Naive thymus-derived CD4-positive, alpha-beta T cell (primary cell): ENCODE results near the gene IQCK. TPM values are rescaled to one million over a fixed set of nuclear protein-coding genes. Genes with fewer than 3 reads are reported as not detected.

ENCODE experiments used
- ATAC-seq: fragments of 150-1000 bp; cut with Tn5 transposase; 2 replicates; pipeline ENCODE4 v1.10.0; 2021; ENCODE audit warnings: mild to moderate bottlenecking, moderate library complexity
- CTCF ChIA-PET: fragments of 350-600 bp; sonication (Branson Sonifier 250); formaldehyde crosslinking; loops from one replicate; lab custom pipeline; 2021; ENCODE audit warnings: antibody characterized with exemption; lab: Charles Lee
- POLR2A ChIA-PET: fragments of 350-600 bp; sonication (Branson Sonifier 250); formaldehyde crosslinking; loops from one replicate; lab custom pipeline; 2021; ENCODE audit warnings: antibody characterized with exemption, inconsistent platforms; lab: Charles Lee
- DNase-seq, 9 donors: peaks; one replicate each; pipeline versions ENCODE4 v3.0.0 to v3.0.0-alpha.2; 2020 to 2022; ENCODE audit warnings: mixed read lengths in 1 of 9
- H3K27ac ChIP-seq: one replicate; pipeline ENCODE4 v1.7.0; 2013; ENCODE audit warnings: mild to moderate bottlenecking, low read depth, low read length, moderate library complexity
- H3K27me3 ChIP-seq, 2 donors: one replicate each; pipeline ENCODE4 v1.7.0; 2013; ENCODE audit warnings: low read length in 2 of 2, mild to moderate bottlenecking in 2 of 2, moderate library complexity in 2 of 2; ENCODE audit not compliant: control insufficient read depth in 2 of 2, insufficient read depth in 2 of 2
- H3K36me3 ChIP-seq, 3 experiments: 1 replicate in 2 of 3; 2 replicates in 1 of 3; pipeline ENCODE4 v1.7.0; 2013; ENCODE audit warnings: low read length in 3 of 3, mild to moderate bottlenecking in 3 of 3, moderate library complexity in 1 of 3; ENCODE audit not compliant: insufficient read depth in 3 of 3, control insufficient read depth in 2 of 3
- H3K4me1 ChIP-seq, 2 donors: one replicate each; pipeline ENCODE4 v1.7.0; 2013; ENCODE audit warnings: low read length in 2 of 2, mild to moderate bottlenecking in 2 of 2, moderate library complexity in 1 of 2; ENCODE audit not compliant: control insufficient read depth in 2 of 2, insufficient read depth in 2 of 2
- H3K4me3 ChIP-seq: 2 replicates; pipeline ENCODE4 v1.7.0; 2013; ENCODE audit warnings: mild to moderate bottlenecking, low read length
- H3K9me3 ChIP-seq, 3 experiments: 1 replicate in 2 of 3; 2 replicates in 1 of 3; pipeline ENCODE4 v1.7.0; 2013; ENCODE audit warnings: low read length in 3 of 3; ENCODE audit not compliant: control insufficient read depth in 2 of 3
- H3K27ac Mint-ChIP-seq, 9 donors: one replicate each; pipeline ENCODE4 v1.8.0; 2020 to 2022; ENCODE audit warnings: mixed read lengths in 9 of 9, mild to moderate bottlenecking in 8 of 9, moderate library complexity in 5 of 9, inconsistent platforms in 2 of 9
- H3K27me3 Mint-ChIP-seq, 5 donors: one replicate each; pipeline ENCODE4 v1.8.0; 2021 to 2022; ENCODE audit warnings: mixed read lengths in 5 of 5, mild to moderate bottlenecking in 1 of 5
- H3K36me3 Mint-ChIP-seq, 5 donors: one replicate each; pipeline ENCODE4 v1.8.0; 2020 to 2022; ENCODE audit warnings: mixed read lengths in 5 of 5, mild to moderate bottlenecking in 3 of 5, inconsistent platforms in 1 of 5
- H3K4me1 Mint-ChIP-seq, 7 donors: one replicate each; pipeline ENCODE4 v1.8.0; 2020 to 2022; ENCODE audit warnings: mixed read lengths in 7 of 7, mild to moderate bottlenecking in 3 of 7, inconsistent platforms in 1 of 7
- H3K4me3 Mint-ChIP-seq, 10 donors: one replicate each; pipeline ENCODE4 v1.8.0; 2020 to 2022; ENCODE audit warnings: mild to moderate bottlenecking in 10 of 10, mixed read lengths in 10 of 10, moderate library complexity in 6 of 10, inconsistent platforms in 2 of 10
- H3K9me3 Mint-ChIP-seq, 11 donors: one replicate each; pipeline ENCODE4 v1.8.0; 2020 to 2022; ENCODE audit warnings: mixed read lengths in 11 of 11, mild to moderate bottlenecking in 4 of 11, inconsistent platforms in 1 of 11, moderate library complexity in 1 of 11
- intact Hi-C, 2 donors: fragments of 100-400 bp; cut with micrococcal nuclease; formaldehyde crosslinking; loops; one replicate each; pipeline ENCODE4 v1.15.1; 2023
- polyA plus RNA-seq, 2 donors: library from polyadenylated mRNA; unstranded; fragments of 300-500 nt; fragmentation: Illumina TruSeq; gene quantifications; one replicate each; pipeline ENCODE4 v1.2.3, GENCODE V29; 2021
- total RNA-seq, 6 experiments: library from RNA in 5 of 6; stranded (reverse) in 5 of 6; gene quantifications; 1 replicate in 5 of 6; 2 replicates in 1 of 6; pipeline ENCODE4 v1.2.3 and lab custom pipeline; 2021 to 2026

Gene IQCK
- total and polyA plus RNA-seq, 7 experiments from 2014 or later: 0.48 to 5.0 (median 3.4) TPM

DNA sequence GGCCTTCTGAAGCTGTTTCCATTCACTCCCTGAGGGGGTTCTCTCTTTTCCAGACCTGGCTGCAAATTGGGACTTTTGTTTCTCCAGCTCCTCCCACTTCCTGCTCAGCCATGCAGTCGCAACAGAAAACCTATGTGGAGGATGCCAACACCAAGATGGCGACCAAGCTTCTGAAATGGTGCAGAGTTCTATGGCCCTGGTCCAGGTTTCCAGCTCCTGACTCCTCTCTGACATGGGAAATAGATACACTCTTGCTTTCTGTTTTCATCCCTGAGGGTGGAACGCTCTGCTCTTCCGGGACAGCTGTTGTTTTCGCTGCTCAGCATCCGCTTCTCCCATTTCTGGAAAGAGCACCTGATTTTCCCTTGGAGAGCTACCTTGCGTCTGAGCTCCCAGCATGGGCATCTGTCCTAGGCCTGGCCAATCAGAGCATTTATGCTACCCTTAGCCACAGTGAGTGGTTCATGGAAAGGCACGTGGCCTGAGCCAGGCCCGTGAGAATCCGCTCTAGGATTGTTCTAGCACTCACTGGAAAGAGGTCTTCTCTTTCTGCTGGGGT is 158.5 kb downstream of the IQCK start:
- Mint-ChIP-seq H3K27ac (no peak overlapping the region), H3K4me3 (no peak overlapping the region), H3K4me1 (peaks cover 0 to 11% (median 5%) of the 10 kb centered on the region in 7 donors), H3K27me3 (peaks cover 0 to 9% (median 0%) of the 10 kb centered on the region in 5 donors), H3K9me3 (no peaks in the 10 kb centered on the region), H3K36me3 (peaks cover 0 to 15% (median 10%) of the 10 kb centered on the region in 5 donors)
- no peak overlapping the region for H3K27ac ChIP-seq
- ChIA-PET CTCF (no interaction called here), POLR2A (no interaction called here)
- no peaks in the 10 kb centered on the region for H3K9me3 ChIP-seq
- intact Hi-C loops: no loop called here
- no peak for DNase-seq
- H3K4me1 ChIP-seq: no peaks in the 10 kb centered on the region
- no peak for ATAC-seq
- peaks cover 0 to 9% (median 0%) of the 10 kb centered on the region in 3 experiments for H3K36me3 ChIP-seq
- no peak overlapping the region for H3K4me3 ChIP-seq
- no peaks in the 10 kb centered on the region for H3K27me3 ChIP-seq

DNA sequence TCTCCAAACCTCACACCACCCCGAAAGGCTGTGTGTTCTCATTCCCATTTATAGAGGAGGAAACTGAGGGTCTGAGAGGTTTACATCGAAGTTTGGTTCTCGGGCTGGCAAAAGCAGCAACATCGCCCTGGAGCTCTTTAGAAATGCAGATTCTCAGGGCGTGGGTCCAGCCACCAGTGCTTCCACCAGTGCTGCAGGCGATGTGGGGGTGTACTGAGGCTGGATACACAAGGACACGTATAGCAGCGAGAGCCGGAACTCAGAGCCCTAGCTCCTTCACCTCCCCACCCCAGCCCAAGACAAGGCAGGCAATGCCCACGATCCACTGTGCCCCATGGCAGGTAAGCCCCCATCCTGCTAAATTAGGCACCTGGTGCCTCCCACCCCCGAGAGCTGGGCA is 160.7 kb downstream of the IQCK start:
- POLR2A ChIA-PET: no interaction called here
- no peak overlapping the region for H3K4me3 ChIP-seq
- peaks cover 0 to 27% (median 7%) of the 10 kb centered on the region in 5 donors for H3K27me3 Mint-ChIP-seq
- peaks cover 0 to 19% (median 12%) of the 10 kb centered on the region in 7 donors for H3K4me1 Mint-ChIP-seq
- peaks cover 0 to 11% of the 10 kb centered on the region in 2 donors for H3K4me1 ChIP-seq
- CTCF ChIA-PET: no interaction called here
- ATAC-seq (no peak), DNase-seq (no peak)
- peaks cover 0 to 4% of the 10 kb centered on the region in 2 donors for H3K27me3 ChIP-seq
- no peak overlapping the region for H3K27ac ChIP-seq
- no peak overlapping the region for H3K4me3 Mint-ChIP-seq
- H3K9me3 Mint-ChIP-seq: no peaks in the 10 kb centered on the region
- no peaks in the 10 kb centered on the region for H3K36me3 ChIP-seq
- intact Hi-C loops: no loop called here
- H3K27ac Mint-ChIP-seq: no peak overlapping the region
- H3K36me3 Mint-ChIP-seq: peaks cover 0 to 11% (median 4%) of the 10 kb centered on the region in 5 donors
- H3K9me3 ChIP-seq: no peaks in the 10 kb centered on the region

DNA sequence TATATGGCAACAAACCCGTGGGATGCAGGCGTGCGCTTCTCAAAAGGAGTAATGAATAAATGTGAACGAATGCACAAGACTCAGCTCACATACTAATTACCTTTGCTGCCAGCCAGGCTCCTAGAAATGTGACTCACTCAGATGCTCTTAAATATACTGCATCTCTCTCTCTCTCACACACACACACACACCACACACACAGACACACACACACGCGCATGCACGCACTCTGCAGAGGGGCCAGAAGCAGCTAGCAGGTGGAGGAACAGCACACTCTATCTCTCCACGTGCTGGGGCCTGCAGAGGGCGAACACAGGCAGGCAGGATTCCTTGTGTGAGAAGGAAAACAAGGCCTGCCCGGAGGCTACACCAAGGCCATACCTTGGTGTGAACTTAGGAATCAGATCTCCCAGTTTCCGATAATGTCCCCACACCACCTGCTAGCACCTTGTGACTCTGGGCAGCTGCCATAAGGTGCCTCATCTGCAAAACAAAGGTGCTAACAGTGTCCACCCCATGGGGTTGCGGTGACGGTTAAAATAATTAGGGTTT is 161.2 kb downstream of the IQCK start:
- no peak for ATAC-seq
- Histone ChIP-seq H3K4me1 (peaks cover 0 to 11% of the 10 kb centered on the region in 2 donors), H3K36me3 (no peaks in the 10 kb centered on the region), H3K4me3 (no peak overlapping the region), H3K27ac (no peak overlapping the region), H3K27me3 (peaks cover 0 to 4% of the 10 kb centered on the region in 2 donors), H3K9me3 (no peaks in the 10 kb centered on the region)
- no peak for DNase-seq
- H3K9me3 Mint-ChIP-seq: no peaks in the 10 kb centered on the region
- H3K27ac Mint-ChIP-seq: no peak overlapping the region
- POLR2A ChIA-PET: no interaction called here
- peaks cover 0 to 26% (median 7%) of the 10 kb centered on the region in 5 donors for H3K27me3 Mint-ChIP-seq
- peaks cover 0 to 8% (median 4%) of the 10 kb centered on the region in 5 donors for H3K36me3 Mint-ChIP-seq
- H3K4me1 Mint-ChIP-seq: peaks cover 0 to 18% (median 9%) of the 10 kb centered on the region in 7 donors
- H3K4me3 Mint-ChIP-seq: no peak overlapping the region
- CTCF ChIA-PET: no interaction called here
- intact Hi-C loops: no loop called here

DNA sequence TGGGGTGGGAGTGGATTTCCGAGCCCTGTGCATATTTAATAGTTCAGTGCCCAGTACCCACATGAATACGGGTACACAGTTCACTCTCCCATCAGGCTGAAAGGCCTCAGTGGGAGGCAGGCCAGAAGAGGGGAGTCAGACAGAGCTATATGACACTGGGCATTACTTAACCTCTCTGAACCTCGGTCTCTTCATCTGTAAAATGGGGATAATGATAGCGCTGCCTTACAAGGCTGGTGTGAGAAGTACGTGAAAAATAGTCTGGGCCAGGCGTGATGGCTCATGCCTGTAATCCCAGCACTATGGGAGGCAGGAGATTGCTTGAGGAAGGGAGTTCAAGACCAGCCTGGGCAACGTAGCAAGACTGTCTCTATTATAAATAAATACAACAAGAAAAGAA is 163.0 kb downstream of the IQCK start:
- Histone ChIP-seq H3K4me3 (no peak overlapping the region), H3K27ac (no peak overlapping the region), H3K4me1 (peaks cover 8 to 21% of the 10 kb centered on the region in 2 donors), H3K36me3 (no peaks in the 10 kb centered on the region), H3K9me3 (no peaks in the 10 kb centered on the region), H3K27me3 (peaks cover 0 to 12% of the 10 kb centered on the region in 2 donors)
- H3K4me3 Mint-ChIP-seq: no peak overlapping the region
- H3K27me3 Mint-ChIP-seq: peaks cover 4 to 40% (median 12%) of the 10 kb centered on the region in 5 donors
- ATAC-seq: no peak
- peaks cover 12 to 29% (median 18%) of the 10 kb centered on the region in 7 donors for H3K4me1 Mint-ChIP-seq
- intact Hi-C loops: no loop called here
- no peak overlapping the region for H3K27ac Mint-ChIP-seq
- no peaks in the 10 kb centered on the region for H3K9me3 Mint-ChIP-seq
- H3K36me3 Mint-ChIP-seq: peaks cover 0 to 6% (median 3%) of the 10 kb centered on the region in 5 donors
- POLR2A ChIA-PET: no interaction called here
- DNase-seq: no peak
- CTCF ChIA-PET: interaction anchor here (0.6 to 1.4 kb wide), 2 partner anchors 280 to 299 kb away, joined by 4 to 5 read pairs; no protein-coding TSS in a partner anchor

DNA sequence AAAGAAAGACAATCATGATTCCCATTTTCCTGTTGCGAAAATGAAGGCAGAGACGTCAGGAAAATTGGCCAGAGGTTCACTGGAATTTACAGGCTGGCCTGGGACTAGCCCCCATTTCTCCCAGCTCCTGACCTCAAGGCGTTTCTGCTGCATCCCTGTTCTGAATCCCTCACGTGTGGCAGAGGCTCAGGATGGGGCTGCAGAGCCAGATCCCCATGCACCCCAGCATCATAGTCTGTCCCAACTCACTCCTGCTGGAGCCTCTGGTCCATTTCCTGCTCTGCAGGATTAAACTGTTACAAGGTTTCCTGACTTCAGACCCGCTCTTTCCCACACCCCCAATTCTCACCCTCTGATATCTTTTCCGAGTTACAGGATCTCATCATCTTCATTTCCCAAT is 163.7 kb downstream of the IQCK start:
- intact Hi-C loops: no loop called here
- Mint-ChIP-seq H3K36me3 (peaks cover 0 to 6% (median 0%) of the 10 kb centered on the region in 5 donors), H3K9me3 (no peaks in the 10 kb centered on the region), H3K27me3 (peaks cover 4 to 43% (median 13%) of the 10 kb centered on the region in 5 donors), H3K4me1 (peaks cover 12 to 29% (median 22%) of the 10 kb centered on the region in 7 donors), H3K4me3 (no peak overlapping the region), H3K27ac (no peak overlapping the region)
- Histone ChIP-seq H3K27ac (no peak overlapping the region), H3K4me1 (peaks cover 9 to 23% of the 10 kb centered on the region in 2 donors), H3K9me3 (no peaks in the 10 kb centered on the region), H3K36me3 (no peaks in the 10 kb centered on the region), H3K27me3 (peaks cover 0 to 12% of the 10 kb centered on the region in 2 donors), H3K4me3 (no peak overlapping the region)
- ChIA-PET POLR2A (no interaction called here), CTCF (interaction anchor here (1.2 to 1.4 kb wide), 2 partner anchors 281 to 283 kb away, joined by 4 to 8 read pairs; no protein-coding TSS in a partner anchor)
- DNase-seq (no peak), ATAC-seq (no peak)

DNA sequence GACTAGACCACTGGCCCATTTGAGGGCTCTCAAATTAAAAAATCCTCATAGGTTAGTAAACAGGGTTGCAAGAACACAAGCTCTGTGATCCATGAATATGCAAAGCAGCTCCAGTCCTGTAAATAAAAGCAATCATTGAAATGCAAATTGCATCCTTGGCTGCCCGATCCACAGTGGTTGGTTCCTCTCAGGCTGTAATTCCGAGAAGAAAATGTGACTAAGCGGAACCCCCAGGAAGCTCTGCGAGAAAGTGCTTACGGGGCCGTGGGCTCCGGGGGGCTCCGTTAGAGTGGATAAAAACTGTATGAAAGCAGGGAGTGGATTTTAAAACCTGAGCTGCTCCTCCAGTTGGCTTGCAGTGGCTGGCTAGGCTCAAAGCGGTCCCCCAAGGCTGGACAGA is 164.1 kb downstream of the IQCK start:
- intact Hi-C loops: no loop called here
- peaks cover 4 to 43% (median 13%) of the 10 kb centered on the region in 5 donors for H3K27me3 Mint-ChIP-seq

More for the DNA sequence above, 164.1 kb downstream of the IQCK start:
- Histone ChIP-seq H3K36me3 (no peaks in the 10 kb centered on the region), H3K27ac (no peak overlapping the region), H3K9me3 (no peaks in the 10 kb centered on the region), H3K4me3 (no peak overlapping the region), H3K4me1 (peaks cover 9 to 23% of the 10 kb centered on the region in 2 donors), H3K27me3 (peaks cover 0 to 12% of the 10 kb centered on the region in 2 donors)
- ChIA-PET POLR2A (no interaction called here), CTCF (interaction anchor here (0.8 to 1.4 kb wide), 3 partner anchors 42 to 284 kb away, joined by 3 to 8 read pairs (median 4); no protein-coding TSS in a partner anchor)
- Mint-ChIP-seq H3K4me3 (peak overlapping the region in 1 of 10 donors; percentile 96), H3K36me3 (peaks cover 0 to 5% (median 0%) of the 10 kb centered on the region in 5 donors), H3K27ac (no peak overlapping the region), H3K4me1 (peaks cover 12 to 29% (median 22%) of the 10 kb centered on the region in 7 donors), H3K9me3 (no peaks in the 10 kb centered on the region)
- no peak for DNase-seq
- no peak for ATAC-seq
